Measurements from ENCODE around the gene CCDC121. TPM values are rescaled to one million over a fixed set of nuclear protein-coding genes. Genes with fewer than 3 reads are reported as not detected.

CCDC121 gene
- total RNA-seq, 2 experiments from 2014 or later = 0.92 to 1.4 TPM

Other genes with a start within 250 kb of the CCDC121 start
- gene ZNF513, start 248.3 kb downstream of the CCDC121 start, total RNA-seq = 10 to 100 TPM; 19.0 to 21.6 TPM
- gene PPM1G, start 219.4 kb downstream of the CCDC121 start, total RNA-seq = 10 to 100 TPM; 36.4 to 38.5 TPM
- gene NRBP1, start 200.4 kb downstream of the CCDC121 start, total RNA-seq = 100 to 1,000 TPM; 192 to 196 TPM
- 1 to 10 TPM; 4.4 to 6.6 TPM for gene KRTCAP3, start 186.6 kb downstream of the CCDC121 start, total RNA-seq
- gene IFT172, start 139.3 kb downstream of the CCDC121 start, total RNA-seq = 10 to 100 TPM; 15.0 to 17.2 TPM
- gene FNDC4, start 133.8 kb downstream of the CCDC121 start, total RNA-seq = under 1 TPM; 0.19 to 0.49 TPM
- gene GCKR, start 132.2 kb downstream of the CCDC121 start, total RNA-seq = not detected
- gene ZNF512, start 46.0 kb downstream of the CCDC121 start, total RNA-seq = 10 to 100 TPM; 12.4 TPM
- 10 to 100 TPM; 40.6 to 41.7 TPM for gene GPN1, start within 50 bp of the CCDC121 start, total RNA-seq
- gene SUPT7L, start 34.6 kb upstream of the CCDC121 start, total RNA-seq = 10 to 100 TPM; 54.0 to 55.5 TPM
- 10 to 100 TPM; 21.4 to 22.8 TPM for gene SLC4A1AP, start 34.9 kb upstream of the CCDC121 start, total RNA-seq
- gene MRPL33, start 142.7 kb upstream of the CCDC121 start, total RNA-seq = 10 to 100 TPM; 35.8 to 39.0 TPM